T-helper 1 cell treated with Interleukin-12 subunit alpha and Interleukin-12 subunit beta and Interleukin-4 antibody, amounts not matched to agents 30 μg/mL and 1 μg/mL, for 36 hours (primary cell): ENCODE results near the gene PREB.
"Not testable (repeated sequence)": the region's sequence is repeated elsewhere in the genome, so short reads cannot be mapped to it uniquely, and the experiment has no call there.

Experiments used
- H3K27ac Mint-ChIP-seq: one replicate; pipeline ENCODE4 v1.8.0; 2021; ENCODE audit warnings: mild to moderate bottlenecking, mixed read lengths
- H3K27me3 Mint-ChIP-seq: one replicate; pipeline ENCODE4 v1.8.0; 2021; ENCODE audit warnings: low read depth, mixed read lengths
- H3K36me3 Mint-ChIP-seq: one replicate; pipeline ENCODE4 v1.8.0; 2021; ENCODE audit warnings: low read depth, mixed read lengths
- H3K4me1 Mint-ChIP-seq: one replicate; pipeline ENCODE4 v1.8.0; 2021; ENCODE audit warnings: low read depth, mixed read lengths
- H3K4me3 Mint-ChIP-seq: one replicate; pipeline ENCODE4 v1.8.0; 2021; ENCODE audit warnings: mild to moderate bottlenecking, moderate library complexity, mixed read lengths
- H3K9me3 Mint-ChIP-seq: one replicate; pipeline ENCODE4 v1.8.0; 2021; ENCODE audit warnings: mixed read lengths

The PREB gene

GRCh38 chr2:27125104-27125503 is 9.3 kb downstream of the PREB start:
- peaks cover 8% of the 10 kb centered on the region for H3K36me3 Mint-ChIP-seq
- H3K4me3 Mint-ChIP-seq: no peak overlapping the region
- H3K27me3 Mint-ChIP-seq: peaks cover 30% of the 10 kb centered on the region
- peaks cover 7% of the 10 kb centered on the region for H3K4me1 Mint-ChIP-seq
- no peak overlapping the region for H3K27ac Mint-ChIP-seq
- no peaks in the 10 kb centered on the region for H3K9me3 Mint-ChIP-seq

- H3K27ac Mint-ChIP-seq: peak within 1 kb of the TSS; percentile 70
- peak within 1 kb of the TSS; percentile 90 for H3K4me3 Mint-ChIP-seq
- peaks cover 11% of the 10 kb centered on the region for H3K4me1 Mint-ChIP-seq
- peaks cover 43% of the 10 kb centered on the region for H3K27me3 Mint-ChIP-seq
- H3K9me3 Mint-ChIP-seq: no peaks in the 10 kb centered on the region
- H3K36me3 Mint-ChIP-seq: no peaks in the 10 kb centered on the region
Measured at GRCh38 chr2:27123302-27124150, 10.9 kb downstream of the PREB start, which contains the start of gene ABHD1. TSS of gene ABHD1 (plus strand) at chr2:27123815. CDS start at chr2:27123949, 134 bp downstream.

- peak overlapping the region; percentile 90 for H3K4me3 Mint-ChIP-seq
- peaks cover 49% of the 10 kb centered on the region for H3K27me3 Mint-ChIP-seq
- no peaks in the 10 kb centered on the region for H3K36me3 Mint-ChIP-seq
- peaks cover 11% of the 10 kb centered on the region for H3K4me1 Mint-ChIP-seq
- H3K27ac Mint-ChIP-seq: no peak overlapping the region
- H3K9me3 Mint-ChIP-seq: no peaks in the 10 kb centered on the region
Measured at GRCh38 chr2:27122791-27123190, 11.6 kb downstream of the PREB start.

GRCh38 chr2:27121906-27122305 is 12.5 kb downstream of the PREB start:
- H3K4me3 Mint-ChIP-seq: no peak overlapping the region
- H3K27me3 Mint-ChIP-seq: peaks cover 54% of the 10 kb centered on the region
- no peak overlapping the region for H3K27ac Mint-ChIP-seq

GRCh38 chr2:27119330-27119670 is 15.1 kb downstream of the PREB start:
- H3K27ac Mint-ChIP-seq, H3K36me3 Mint-ChIP-seq, H3K9me3 Mint-ChIP-seq: not testable (repeated sequence)
- peak overlapping the region; percentile 67 for H3K4me3 Mint-ChIP-seq
- peaks cover 11% of the 10 kb centered on the region for H3K4me1 Mint-ChIP-seq
- H3K27me3 Mint-ChIP-seq: peaks cover 60% of the 10 kb centered on the region

More at GRCh38 chr2:27121906-27122305, 12.5 kb downstream of the PREB start:
- H3K9me3 Mint-ChIP-seq: no peaks in the 10 kb centered on the region
- no peaks in the 10 kb centered on the region for H3K36me3 Mint-ChIP-seq
- H3K4me1 Mint-ChIP-seq: peaks cover 11% of the 10 kb centered on the region

GRCh38 chr2:27118525-27119329 is 15.7 kb downstream of the PREB start, which contains the start of gene CGREF1:
TSS of gene CGREF1 (minus strand) at chr2:27119128. CDS start at chr2:27104366, 14,762 bp downstream.
- H3K9me3 Mint-ChIP-seq: no peaks in the 10 kb centered on the region
- H3K4me1 Mint-ChIP-seq: peaks cover 9% of the 10 kb centered on the region
- H3K27me3 Mint-ChIP-seq: peaks cover 62% of the 10 kb centered on the region
- no peaks in the 10 kb centered on the region for H3K36me3 Mint-ChIP-seq
- no peak within 1 kb of the TSS for H3K27ac Mint-ChIP-seq
- peak within 1 kb of the TSS; percentile 67 for H3K4me3 Mint-ChIP-seq

GRCh38 chr2:27117995-27118524 is 16.4 kb downstream of the PREB start:
- Mint-ChIP-seq H3K27ac (no peak overlapping the region), H3K27me3 (peaks cover 59% of the 10 kb centered on the region), H3K36me3 (no peaks in the 10 kb centered on the region), H3K9me3 (no peaks in the 10 kb centered on the region), H3K4me1 (peaks cover 5% of the 10 kb centered on the region), H3K4me3 (no peak overlapping the region)

- H3K27me3 Mint-ChIP-seq: peaks cover 38% of the 10 kb centered on the region
- H3K36me3 Mint-ChIP-seq: no peaks in the 10 kb centered on the region
- H3K4me3 Mint-ChIP-seq: no peak overlapping the region
- no peaks in the 10 kb centered on the region for H3K9me3 Mint-ChIP-seq
- H3K4me1 Mint-ChIP-seq: peaks cover 3% of the 10 kb centered on the region
- H3K27ac Mint-ChIP-seq: no peak overlapping the region
Measured at GRCh38 chr2:27115519-27115918, 18.9 kb downstream of the PREB start.

- not testable (repeated sequence) for H3K9me3 Mint-ChIP-seq, H3K27ac Mint-ChIP-seq, H3K36me3 Mint-ChIP-seq, H3K4me1 Mint-ChIP-seq, H3K27me3 Mint-ChIP-seq, H3K4me3 Mint-ChIP-seq
Measured at GRCh38 chr2:27111392-27112078, 22.9 kb downstream of the PREB start.

GRCh38 chr2:27110603-27111352 is 23.7 kb downstream of the PREB start:
- not testable (repeated sequence) for H3K27me3 Mint-ChIP-seq, H3K4me1 Mint-ChIP-seq, H3K9me3 Mint-ChIP-seq, H3K27ac Mint-ChIP-seq, H3K36me3 Mint-ChIP-seq, H3K4me3 Mint-ChIP-seq

- Mint-ChIP-seq H3K27me3 (peaks cover 3% of the 10 kb centered on the region), H3K27ac (no peak overlapping the region), H3K36me3 (no peaks in the 10 kb centered on the region), H3K4me3 (no peak overlapping the region), H3K4me1 (no peaks in the 10 kb centered on the region), H3K9me3 (no peaks in the 10 kb centered on the region)
Measured at GRCh38 chr2:27109083-27109482, 25.4 kb downstream of the PREB start.

- Mint-ChIP-seq H3K36me3 (no peaks in the 10 kb centered on the region), H3K4me1 (no peaks in the 10 kb centered on the region), H3K4me3 (no peak overlapping the region), H3K27me3 (peaks cover 3% of the 10 kb centered on the region), H3K27ac (no peak overlapping the region), H3K9me3 (no peaks in the 10 kb centered on the region)
Measured at GRCh38 chr2:27108221-27108620, 26.2 kb downstream of the PREB start.

- Mint-ChIP-seq H3K36me3 (no peaks in the 10 kb centered on the region), H3K9me3 (no peaks in the 10 kb centered on the region), H3K27ac (no peak overlapping the region), H3K4me1 (no peaks in the 10 kb centered on the region), H3K4me3 (no peak overlapping the region), H3K27me3 (peaks cover 3% of the 10 kb centered on the region)
Measured at GRCh38 chr2:27105981-27106380, 28.5 kb downstream of the PREB start.

- no peaks in the 10 kb centered on the region for H3K27me3 Mint-ChIP-seq
- no peak overlapping the region for H3K27ac Mint-ChIP-seq
Measured at GRCh38 chr2:27102329-27102728, 32.1 kb downstream of the PREB start.

More at GRCh38 chr2:27102329-27102728, 32.1 kb downstream of the PREB start:
- Mint-ChIP-seq H3K9me3 (no peaks in the 10 kb centered on the region), H3K4me1 (peaks cover 3% of the 10 kb centered on the region), H3K36me3 (peaks cover 7% of the 10 kb centered on the region), H3K4me3 (no peak overlapping the region)
